ENCODE data around the gene RGS19.

Gene RGS19

GRCh38 chr20:64037199-64037497, 42.2 kb downstream of the RGS19 start:
- no peak for DNase-seq

GRCh38 chr20:64036346-64037198, 42.7 kb downstream of the RGS19 start:
- DNase-seq, result no peak

GRCh38 chr20:64035933-64036345, 43.4 kb downstream of the RGS19 start, which contains the start of gene C20orf204:
Gene C20orf204 (plus strand): TSS chr20:64036182. CDS start chr20:64036324, 142 bp downstream.
- DNase-seq, result no peak

GRCh38 chr20:64035066-64035932, 44.0 kb downstream of the RGS19 start:
- no peak for DNase-seq

GRCh38 chr20:64033981-64034493, 45.3 kb downstream of the RGS19 start:
- DNase-seq, result no peak

- DNase-seq, result no peak
Observed at GRCh38 chr20:64032706-64033624, 46.4 kb downstream of the RGS19 start.

GRCh38 chr20:64031822-64032314, 47.5 kb downstream of the RGS19 start:
- no peak for DNase-seq

- DNase-seq, result no peak
Observed at GRCh38 chr20:64030371-64031134, 48.8 kb downstream of the RGS19 start.

- no peak for DNase-seq
Observed at GRCh38 chr20:64029293-64030117, 49.8 kb downstream of the RGS19 start.

GRCh38 chr20:64027981-64028685, 51.2 kb downstream of the RGS19 start:
- DNase-seq, result no peak

- no peak for DNase-seq
Observed at GRCh38 chr20:64025826-64026412, 53.4 kb downstream of the RGS19 start.

GRCh38 chr20:64025101-64025825, 54.1 kb downstream of the RGS19 start:
- DNase-seq, result no peak

- DNase-seq, result no peak
Observed at GRCh38 chr20:64024141-64024990, 55.0 kb downstream of the RGS19 start.

GRCh38 chr20:64023361-64024140, 55.8 kb downstream of the RGS19 start:
- no peak for DNase-seq

Data from nucleus accumbens (tissue), 56 donors.